Mucosa of gallbladder (tissue), 1 donor: ENCODE data around the gene CASP12. TPM values are rescaled to one million over a fixed set of nuclear protein-coding genes. Genes with fewer than 3 reads are reported as not detected.

Source experiments
- DNase-seq: peaks from one replicate; pipeline ENCODE4 v3.0.0-alpha.2; 2020; ENCODE audit warnings: low spot score
- total RNA-seq: library from RNA; stranded (reverse); gene quantifications from one replicate; pipeline ENCODE4 v1.2.1, GENCODE V29; 2021
- donor health status: DM: no; HTN: no; CAD: no.

Gene CASP12
- total RNA-seq, 1 donor from 2014 or later, result 2.0 TPM

DNA sequence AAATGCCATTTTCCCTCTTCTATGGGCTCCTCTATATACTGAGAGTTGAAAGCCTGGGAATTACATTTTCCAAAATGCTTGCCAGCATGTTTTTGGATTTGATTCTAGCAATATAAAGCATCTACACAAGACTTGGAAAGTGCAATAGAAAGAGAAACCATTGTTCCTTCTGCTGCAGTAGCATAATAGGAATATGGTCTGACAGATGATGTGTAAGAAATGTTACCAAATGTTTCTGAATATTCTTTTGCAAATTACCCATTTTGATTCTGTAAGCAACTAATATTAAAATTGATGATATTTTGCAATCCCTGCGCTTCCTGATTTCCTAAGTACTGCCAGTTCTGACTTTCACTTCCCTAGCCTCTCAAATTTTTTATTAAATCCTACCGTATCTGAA, 61.6 kb downstream of the CASP12 start:
- no peak for DNase-seq

Other genes with a start within 250 kb of the CASP12 start
- gene CASP4, start 70.1 kb upstream of the CASP12 start, total RNA-seq, result 50.9 TPM
- not detected for gene CASP5, start 124.7 kb upstream of the CASP12 start, total RNA-seq
- gene CASP1, start 136.7 kb upstream of the CASP12 start, total RNA-seq, result 36.7 TPM
- gene CARD16, start 146.9 kb upstream of the CASP12 start, total RNA-seq, result 22.8 TPM
- gene CARD18, start 241.3 kb upstream of the CASP12 start, total RNA-seq, result not detected